Neural progenitor cell (in vitro differentiated cells): ENCODE data around the gene FGD3. TPM values are rescaled to one million over a fixed set of nuclear protein-coding genes. Genes with fewer than 3 reads are reported as not detected.
A peak's percentile ranks its signal among the peaks of the same experiment; 100 is the strongest.

Experiments
- DNase-seq: peaks from one replicate; pipeline ENCODE4 v3.0.0-alpha.2; 2016; ENCODE audit warnings: low spot score
- H2AFZ ChIP-seq: fragments of 200-600 bp; sonication (generic); replicated peaks from 2 replicates; pipeline ENCODE4 v1.6.1; 2016; ENCODE audit warnings: antibody characterized with exemption
- H3F3A ChIP-seq: fragments of 200-600 bp; sonication (generic); 2 replicates; pipeline ENCODE4 v1.6.1; 2016; ENCODE audit warnings: antibody characterized with exemption, low read depth
- H3K27ac ChIP-seq: fragments of 200-600 bp; sonication (generic); 2 replicates; pipeline ENCODE4 v1.5.1; 2016; ENCODE audit warnings: mild to moderate bottlenecking
- H3K27me3 ChIP-seq: fragments of 200-600 bp; sonication (generic); 2 replicates; pipeline ENCODE4 v1.6.1; 2016; ENCODE audit warnings: mild to moderate bottlenecking, moderate library complexity
- H3K36me3 ChIP-seq: fragments of 200-600 bp; sonication (generic); 2 replicates; pipeline ENCODE4 v1.5.1; 2016
- H3K4me1 ChIP-seq: fragments of 200-600 bp; sonication (generic); 2 replicates; pipeline ENCODE4 v1.6.1; 2016; ENCODE audit warnings: mixed run types
- H3K4me2 ChIP-seq: fragments of 200-600 bp; sonication (generic); 2 replicates; pipeline ENCODE4 v1.6.1; 2016
- H3K4me3 ChIP-seq: fragments of 200-600 bp; sonication (generic); 2 replicates; pipeline ENCODE4 v1.5.1; 2016
- H3K79me2 ChIP-seq: fragments of 200-600 bp; sonication (generic); 2 replicates; pipeline ENCODE4 v1.6.1; 2016; ENCODE audit warnings: low read depth
- H3K9ac ChIP-seq: fragments of 200-600 bp; sonication (generic); 2 replicates; pipeline ENCODE4 v1.6.1; 2016
- H3K9me3 ChIP-seq: fragments of 200-600 bp; sonication (generic); 2 replicates; pipeline ENCODE4 v1.5.1; 2016; ENCODE audit warnings: low read depth
- H4K20me1 ChIP-seq: fragments of 200-600 bp; sonication (generic); 2 replicates; pipeline ENCODE4 v1.6.1; 2016; ENCODE audit warnings: low read depth
- H3K27ac Mint-ChIP-seq: 3 replicates; pipeline ENCODE4 v1.8.0; 2021; ENCODE audit warnings: mixed read lengths
- H3K27me3 Mint-ChIP-seq: 2 replicates; pipeline ENCODE4 v1.8.0; 2022; ENCODE audit warnings: low read depth, mild to moderate bottlenecking, inconsistent platforms, moderate library complexity, mixed read lengths; ENCODE audit not compliant: insufficient read depth
- H3K36me3 Mint-ChIP-seq: 3 replicates; pipeline ENCODE4 v1.8.0; 2021; ENCODE audit warnings: mixed read lengths
- H3K4me1 Mint-ChIP-seq: 3 replicates; pipeline ENCODE4 v1.8.0; 2021; ENCODE audit warnings: mixed read lengths
- H3K4me3 Mint-ChIP-seq: 3 replicates; pipeline ENCODE4 v1.8.0; 2021; ENCODE audit warnings: mild to moderate bottlenecking, moderate library complexity, mixed read lengths
- H3K9me3 Mint-ChIP-seq: 3 replicates; pipeline ENCODE4 v1.8.0; 2020; ENCODE audit warnings: mixed read lengths
- CTCF ChIP-seq: fragments of 200-600 bp; sonication (generic); IDR thresholded peaks from 2 replicates; pipeline ENCODE4 v1.5.1; 2017; ENCODE audit warnings: antibody characterized with exemption, mild to moderate bottlenecking
- EZH2 ChIP-seq: fragments of 200-600 bp; sonication (generic); IDR thresholded peaks from 2 replicates; pipeline ENCODE4 v1.6.1; 2017; ENCODE audit warnings: antibody characterized with exemption, mild to moderate bottlenecking, moderate library complexity
- EZH2phosphoT487 ChIP-seq: fragments of 200-600 bp; sonication (generic); IDR thresholded peaks from 2 replicates; pipeline ENCODE4 v1.6.1; 2017; ENCODE audit warnings: antibody characterized with exemption
- total RNA-seq: library from RNA; depleted of rRNA; stranded (reverse); fragments of >200 nt; gene quantifications from 2 replicates; pipeline ENCODE4 v1.2.3, GENCODE V29; 2015; ENCODE audit warnings: low replicate concordance

FGD3 gene
- total RNA-seq, 1 donor from 2014 or later, result 0.56 TPM

- H4K20me1 ChIP-seq, result no peaks in the 10 kb centered on the region
- DNase-seq, result no peak
Measured at GRCh38 chr9:93007529-93008058, 60.3 kb downstream of the FGD3 start.

GRCh38 chr9:93008457-93008856 lies 61.1 kb downstream of the FGD3 start:
- TF ChIP-seq CTCF (no peak), EZH2phosphoT487 (no peak), EZH2 (no peak)
- no peaks in the 10 kb centered on the region for H3K36me3 ChIP-seq
- no peaks in the 10 kb centered on the region for H3K9me3 ChIP-seq
- no peaks in the 10 kb centered on the region for H3K4me1 ChIP-seq
- no peak overlapping the region for H3K9ac ChIP-seq
- no peak overlapping the region for H3K27ac ChIP-seq
- no peaks in the 10 kb centered on the region for H4K20me1 ChIP-seq
- no peak overlapping the region for H3K4me3 Mint-ChIP-seq
- H3K4me2 ChIP-seq, result no peak overlapping the region
- no peak overlapping the region for H3K27ac Mint-ChIP-seq
- no peaks in the 10 kb centered on the region for H3K4me1 Mint-ChIP-seq
- no peak overlapping the region for H3K4me3 ChIP-seq
- no peaks in the 10 kb centered on the region for H3F3A ChIP-seq
- H3K79me2 ChIP-seq, result no peaks in the 10 kb centered on the region
- H3K9me3 Mint-ChIP-seq, result no peaks in the 10 kb centered on the region
- H3K27me3 ChIP-seq, result no peaks in the 10 kb centered on the region
- H3K27me3 Mint-ChIP-seq, result peaks cover 9% of the 10 kb centered on the region
- no peak for DNase-seq
- H2AFZ ChIP-seq, result no peak overlapping the region
- H3K36me3 Mint-ChIP-seq, result no peaks in the 10 kb centered on the region

More at GRCh38 chr9:93007529-93008058, 60.3 kb downstream of the FGD3 start:
- no peak for TF ChIP-seq EZH2
- no peak for TF ChIP-seq EZH2phosphoT487
- TF ChIP-seq CTCF, result no peak
- Mint-ChIP-seq H3K27me3 (peaks cover 7% of the 10 kb centered on the region), H3K36me3 (no peaks in the 10 kb centered on the region), H3K27ac (peak overlapping the region; percentile 48), H3K4me1 (no peaks in the 10 kb centered on the region), H3K4me3 (no peak overlapping the region), H3K9me3 (no peaks in the 10 kb centered on the region)
- no peaks in the 10 kb centered on the region for H3K27me3 ChIP-seq
- H3K79me2 ChIP-seq, result no peaks in the 10 kb centered on the region
- no peaks in the 10 kb centered on the region for H3K9me3 ChIP-seq
- no peak overlapping the region for H3K27ac ChIP-seq
- H3K4me1 ChIP-seq, result no peaks in the 10 kb centered on the region
- H3K9ac ChIP-seq, result no peak overlapping the region
- no peak overlapping the region for H3K4me2 ChIP-seq
- H3K4me3 ChIP-seq, result no peak overlapping the region
- no peak overlapping the region for H2AFZ ChIP-seq
- H3F3A ChIP-seq, result no peaks in the 10 kb centered on the region
- H3K36me3 ChIP-seq, result no peaks in the 10 kb centered on the region

GRCh38 chr9:93009337-93010015 lies 62.2 kb downstream of the FGD3 start:
- H3K4me1 Mint-ChIP-seq, result no peaks in the 10 kb centered on the region
- H3K36me3 ChIP-seq, result no peaks in the 10 kb centered on the region

More at GRCh38 chr9:93009337-93010015, 62.2 kb downstream of the FGD3 start:
- Histone ChIP-seq H3K9ac (no peak overlapping the region), H3K9me3 (no peaks in the 10 kb centered on the region), H3F3A (no peaks in the 10 kb centered on the region), H3K27ac (no peak overlapping the region), H3K79me2 (no peaks in the 10 kb centered on the region), H3K4me2 (no peak overlapping the region), H2AFZ (no peak overlapping the region), H4K20me1 (no peaks in the 10 kb centered on the region), H3K4me3 (no peak overlapping the region), H3K4me1 (no peaks in the 10 kb centered on the region), H3K27me3 (no peaks in the 10 kb centered on the region)
- TF ChIP-seq CTCF (no peak), EZH2 (no peak), EZH2phosphoT487 (no peak)
- H3K27ac Mint-ChIP-seq, result no peak overlapping the region
- no peaks in the 10 kb centered on the region for H3K9me3 Mint-ChIP-seq
- no peak for DNase-seq
- H3K27me3 Mint-ChIP-seq, result peaks cover 5% of the 10 kb centered on the region
- H3K4me3 Mint-ChIP-seq, result no peak overlapping the region
- no peaks in the 10 kb centered on the region for H3K36me3 Mint-ChIP-seq
